A549 (cell line): ENCODE results near the gene GDAP2. TPM values are rescaled to one million over a fixed set of nuclear protein-coding genes. Genes with fewer than 3 reads are reported as not detected.

Experiments used
- ATAC-seq, 2 experiments: fragments of 200-7000 bp in 1 of 2; fragments of >200 bp in 1 of 2; cut with Nextera tagmentation in 1 of 2; cut with Tn5 transposase in 1 of 2; 3 replicates each; pipeline versions ENCODE4 v1.8.0 to v1.9.1; 2018 to 2020; ENCODE audit warnings: mild to moderate bottlenecking in 1 of 2, moderate library complexity in 1 of 2
- CTCF ChIA-PET: fragments of 300-600 bp; sonication (Branson Sonifier 250); formaldehyde crosslinking; extraction: SDS; loops from one replicate; lab custom pipeline; 2021; ENCODE audit warnings: antibody characterized with exemption, inconsistent platforms; lab: Yijun Ruan, JAX
- POLR2A ChIA-PET: fragments of 350-600 bp; formaldehyde crosslinking; extraction: SDS; loops from one replicate; lab custom pipeline; 2021; ENCODE audit warnings: antibody characterized with exemption, inconsistent platforms; lab: Yijun Ruan, JAX
- DNase-seq, 2 experiments: peaks; one replicate each; pipeline versions ENCODE4 v3.0.0 to v3.0.0-alpha.2; 2011 to 2016; ENCODE audit warnings: low read depth in 1 of 2, low spot score in 1 of 2
- FAIRE-seq: peaks from 2 replicates; lab custom pipeline; 2011; peaks lifted over from hg19 to GRCh38; lab: Jason Lieb, UNC
- H3K27ac ChIP-seq, 2 experiments: fragments of >200 bp; sonication (Bioruptor Twin); formaldehyde crosslinking; 3 replicates each; pipeline ENCODE4 v1.5.1; 2016 to 2017
- H3K4me1 ChIP-seq: fragments of >200 bp; sonication (Bioruptor Twin); formaldehyde crosslinking; 3 replicates; pipeline ENCODE4 v1.6.1; 2016
- H3K4me2 ChIP-seq: fragments of >200 bp; sonication (Bioruptor Twin); formaldehyde crosslinking; 3 replicates; pipeline ENCODE4 v1.6.1; 2016
- H3K4me3 ChIP-seq: fragments of >200 bp; sonication (Bioruptor Twin); formaldehyde crosslinking; 3 replicates; pipeline ENCODE4 v1.5.1; 2016
- H3K9me3 ChIP-seq: fragments of >200 bp; sonication (Bioruptor Twin); formaldehyde crosslinking; 3 replicates; pipeline ENCODE4 v1.6.1; 2016
- ATOH8 ChIP-seq: fragments of 250-450 bp; sonication (Bioruptor Pico); IDR thresholded peaks from 2 replicates; pipeline ENCODE4 v1.5.0; 2020; ENCODE audit warnings: low read depth, mild to moderate bottlenecking, moderate library complexity
- CEBPB ChIP-seq, 2 experiments: fragments of >200 bp in 1 of 2; sonication (Bioruptor Twin) in 1 of 2; formaldehyde crosslinking in 1 of 2; IDR thresholded peaks; 2 replicates each; pipeline ENCODE4 v1.6.1; 2012 to 2016
- CTCF ChIP-seq: fragments of >200 bp; sonication (Bioruptor Twin); formaldehyde crosslinking; IDR thresholded peaks from 3 replicates; pipeline ENCODE4 v1.5.1; 2016
- E2F6 ChIP-seq: IDR thresholded peaks from 2 replicates; pipeline ENCODE4 v1.6.1; 2012; ENCODE audit warnings: low read depth, borderline replicate concordance
- EHF ChIP-seq: fragments of 250-450 bp; sonication (Bioruptor Pico); IDR thresholded peaks from 2 replicates; pipeline ENCODE4 v1.5.0; 2020; ENCODE audit warnings: mild to moderate bottlenecking
- EHMT2 ChIP-seq: fragments of 200-600 bp; sonication (generic); IDR thresholded peaks from 2 replicates; pipeline ENCODE4 v1.6.1; 2016; ENCODE audit warnings: antibody characterized with exemption, low read depth, mild to moderate bottlenecking, moderate library complexity
- EP300 ChIP-seq, 2 experiments: fragments of >200 bp; sonication (Bioruptor Twin); formaldehyde crosslinking; IDR thresholded peaks; 2 replicates in 1 of 2; 3 replicates in 1 of 2; pipeline ENCODE4 v1.6.1; 2016 to 2017
- FOSL2 ChIP-seq, 2 experiments: fragments of 450-650 bp in 1 of 2; fragments of >200 bp in 1 of 2; sonication (Bioruptor Twin) in 1 of 2; formaldehyde crosslinking; IDR thresholded peaks; 2 replicates each; pipeline versions ENCODE4 v1.5.0 to v1.6.1; 2016 to 2020; ENCODE audit warnings: mild to moderate bottlenecking in 1 of 2, moderate library complexity in 1 of 2
- HMGXB4 ChIP-seq: fragments of 250-450 bp; sonication (Bioruptor Pico); IDR thresholded peaks from 2 replicates; pipeline ENCODE4 v1.5.0; 2021; ENCODE audit warnings: mild to moderate bottlenecking, moderate library complexity, borderline replicate concordance
- JUN ChIP-seq, 2 experiments: fragments of >200 bp; sonication (Bioruptor Twin); formaldehyde crosslinking; IDR thresholded peaks; 2 replicates in 1 of 2; 3 replicates in 1 of 2; pipeline ENCODE4 v1.6.1; 2016 to 2017
- KDM5A ChIP-seq: fragments of 200-600 bp; sonication (generic); IDR thresholded peaks from 2 replicates; pipeline ENCODE4 v1.6.1; 2016; ENCODE audit warnings: antibody characterized with exemption, mild to moderate bottlenecking
- MAFK ChIP-seq: fragments of 450-650 bp; IDR thresholded peaks from 2 replicates; pipeline ENCODE4 v1.6.1; 2014; ENCODE audit not compliant: partially characterized antibody
- MAZ ChIP-seq: fragments of 150-350 bp; IDR thresholded peaks from 2 replicates; pipeline ENCODE4 v1.6.1; 2014; ENCODE audit warnings: antibody characterized with exemption, low read depth, low read length, borderline replicate concordance
- MYC ChIP-seq: IDR thresholded peaks from 2 replicates; pipeline ENCODE4 v1.6.1; 2012; ENCODE audit warnings: mild to moderate bottlenecking, inconsistent platforms, low read length, improper control_type of control experiment, borderline replicate concordance
- NPAS2 ChIP-seq: fragments of 250-450 bp; sonication (Bioruptor Pico); IDR thresholded peaks from 2 replicates; pipeline ENCODE4 v1.8.0; 2022; ENCODE audit warnings: mild to moderate bottlenecking, moderate library complexity, borderline replicate concordance
- POLR2A ChIP-seq: IDR thresholded peaks from 2 replicates; pipeline ENCODE4 v1.6.1; 2012; ENCODE audit warnings: mild to moderate bottlenecking, low read length
- POLR2AphosphoS2 ChIP-seq: conservative IDR thresholded peaks from 2 replicates; pipeline ENCODE4 v1.6.1; 2012; ENCODE audit warnings: low read length, improper control_type of control experiment, inconsistent platforms
- RAD21 ChIP-seq, 2 experiments: fragments of >200 bp in 1 of 2; sonication (Bioruptor Twin) in 1 of 2; formaldehyde crosslinking in 1 of 2; IDR thresholded peaks in 1 of 2; conservative IDR thresholded peaks in 1 of 2; 2 replicates in 1 of 2; 3 replicates in 1 of 2; pipeline ENCODE4 v1.6.1; 2012 to 2018; ENCODE audit warnings: inconsistent platforms in 1 of 2
- RCOR1 ChIP-seq: fragments of 150-350 bp; IDR thresholded peaks from 2 replicates; pipeline ENCODE4 v1.6.1; 2014; ENCODE audit warnings: antibody characterized with exemption, low read length, low read depth
- RFX5 ChIP-seq: fragments of 450-650 bp; IDR thresholded peaks from 2 replicates; pipeline ENCODE4 v1.7.1; 2014; ENCODE audit warnings: antibody characterized with exemption, mild to moderate bottlenecking, moderate library complexity
- TP53 ChIP-seq: fragments of 250-450 bp; sonication (Bioruptor Pico); IDR thresholded peaks from 2 replicates; pipeline ENCODE4 v1.5.0; 2021; ENCODE audit warnings: mild to moderate bottlenecking, moderate library complexity
- USF2 ChIP-seq: fragments of 450-650 bp; IDR thresholded peaks from 2 replicates; pipeline ENCODE4 v1.6.1; 2014; ENCODE audit warnings: antibody characterized with exemption
- ZC3H11A ChIP-seq: fragments of 450-650 bp; IDR thresholded peaks from 2 replicates; pipeline ENCODE4 v1.6.1; 2014; ENCODE audit warnings: antibody characterized with exemption, mild to moderate bottlenecking
- ZSCAN20 ChIP-seq: fragments of 250-450 bp; sonication (Bioruptor Pico); IDR thresholded peaks from 2 replicates; pipeline ENCODE4 v1.8.0; 2022; ENCODE audit warnings: mild to moderate bottlenecking, moderate library complexity
- WGBS: methylation state at CpG from one replicate; pipeline ENCODE4 v1.1.6; 2017; ENCODE audit errors: missing lambda C conversion rate; 5-methylcytosine and 5-hydroxymethylcytosine counted together
- polyA plus RNA-seq, 4 experiments: library from polyadenylated mRNA; depleted of rRNA in 3 of 4; stranded (reverse); fragments of >200 nt; fragmentation: RNase III in 1 of 4; extraction: RNeasy Plus Mini Kit Qiagen cat#74134 plus additional on column Dnase treatment in 1 of 4; gene quantifications; 2 replicates in 3 of 4; 3 replicates in 1 of 4; pipeline ENCODE4 v1.2.3, GENCODE V29; 2011 to 2017

The GDAP2 gene
- polyA plus RNA-seq, 2 of the 4 experiments (the other 2 are of a cell fraction), result 6.7 to 21.2 TPM

- no peak for TF ChIP-seq HMGXB4
- no peak for TF ChIP-seq TP53 (CRISPR knock-in tag)
- TF ChIP-seq EHF, result no peak
- no peak for TF ChIP-seq NPAS2 (CRISPR knock-in tag)
- no peak for TF ChIP-seq JUN (IDR thresholded peaks at IDR 0.05)
- no peak for TF ChIP-seq EP300 (IDR thresholded peaks at IDR 0.05)
- no peak for TF ChIP-seq FOSL2 (IDR thresholded peaks at IDR 0.05)
- TF ChIP-seq FOSL2 (CRISPR knock-in tag; IDR thresholded peaks at IDR 0.05), result no peak
- TF ChIP-seq CEBPB (IDR thresholded peaks at IDR 0.05), result no peak
- TF ChIP-seq RAD21 (conservative IDR thresholded peaks at IDR 0.05 in 1 of 2, IDR thresholded peaks at IDR 0.05 in 1 of 2), result no peak
- no peak for TF ChIP-seq POLR2A
- no peak for TF ChIP-seq ZC3H11A
- no peak for TF ChIP-seq CTCF
- TF ChIP-seq, all 56 proteins: peak for 0
Measured at GRCh38 chr1:117952386-117952785, 23.0 kb upstream of the GDAP2 start (continued).

- FAIRE-seq, result no peak
- 83% methylated on average over 2 of the region's 2 CpGs for WGBS
- CTCF ChIA-PET, result no interaction called here
- H3K4me1 ChIP-seq, result no peaks in the 10 kb centered on the region
- no peak overlapping the region for H3K27ac ChIP-seq
- ATAC-seq, result no peak
- H3K9me3 ChIP-seq, result no peaks in the 10 kb centered on the region
- POLR2A ChIA-PET, result no interaction called here
- no peak for DNase-seq
- H3K4me3 ChIP-seq, result no peak overlapping the region
- no peak for TF ChIP-seq CTCF
- H3K4me2 ChIP-seq, result no peak overlapping the region
Measured at GRCh38 chr1:117942293-117942692, 12.9 kb upstream of the GDAP2 start.

GRCh38 chr1:117933769-117934168, 4.3 kb upstream of the GDAP2 start:
- DNase-seq (no peak), FAIRE-seq (no peak), ATAC-seq (no peak)
- Histone ChIP-seq H3K4me3 (no peak overlapping the region), H3K27ac (no peak overlapping the region), H3K4me1 (peaks cover 19% of the 10 kb centered on the region), H3K4me2 (no peak overlapping the region), H3K9me3 (no peaks in the 10 kb centered on the region)
- WGBS, result 79% methylated on average over 2 of the region's 2 CpGs
- no peak for TF ChIP-seq KDM5A
- no peak for TF ChIP-seq MYC
- TF ChIP-seq ZSCAN20 (CRISPR knock-in tag), result no peak
- no peak for TF ChIP-seq RFX5
- no peak for TF ChIP-seq RCOR1
- TF ChIP-seq E2F6, result no peak
- no peak for TF ChIP-seq POLR2AphosphoS2
- TF ChIP-seq USF2, result no peak
- no peak for TF ChIP-seq EHMT2
- no peak for TF ChIP-seq HMGXB4
- TF ChIP-seq ATOH8 (CRISPR knock-in tag), result no peak
- no peak for TF ChIP-seq MAZ
- TF ChIP-seq TP53 (CRISPR knock-in tag), result no peak
- no peak for TF ChIP-seq MAFK
- CTCF ChIA-PET, result interaction anchor here (0.9 kb wide), 1 partner anchor 15 kb away, joined by 3 read pairs; no protein-coding TSS in a partner anchor
- POLR2A ChIA-PET, result no interaction called here
